ENCODE results near the gene TFDP2.
A peak's percentile ranks its signal among the peaks of the same experiment; 100 is the strongest.
"Not testable (repeated sequence)": the region's sequence is repeated elsewhere in the genome, so short reads cannot be mapped to it uniquely, and the experiment has no call there.

Gene TFDP2

GRCh38 chr3:142148792-142149672, at the start of gene TFDP2:
Gene TFDP2, minus strand, starts transcription at chr3:142149544. Its CDS starts 47,795 bp downstream, at chr3:142101749.
- peak; percentile 91 for DNase-seq

- DNase-seq: no peak
Observed at GRCh38 chr3:142188846-142189245, 39.5 kb upstream of the TFDP2 start.

GRCh38 chr3:142180761-142181362, 31.5 kb upstream of the TFDP2 start:
- DNase-seq: no peak

- DNase-seq: no peak
Observed at GRCh38 chr3:142175478-142175877, 26.1 kb upstream of the TFDP2 start.

- no peak for DNase-seq
Observed at GRCh38 chr3:142174559-142174958, 25.2 kb upstream of the TFDP2 start.

- DNase-seq: no peak
Observed at GRCh38 chr3:142168514-142168913, 19.2 kb upstream of the TFDP2 start.

- DNase-seq: no peak
Observed at GRCh38 chr3:142165194-142165593, 15.8 kb upstream of the TFDP2 start.

- no peak for DNase-seq
Observed at GRCh38 chr3:142159083-142159740, 9.9 kb upstream of the TFDP2 start.

GRCh38 chr3:142154186-142154585, 4.8 kb upstream of the TFDP2 start:
- DNase-seq: no peak

GRCh38 chr3:142152384-142152783, 3.0 kb upstream of the TFDP2 start:
- DNase-seq: no peak

GRCh38 chr3:142151828-142152227, 2.5 kb upstream of the TFDP2 start:
- no peak for DNase-seq

GRCh38 chr3:142151240-142151639, 1.9 kb upstream of the TFDP2 start:
- DNase-seq: no peak

GRCh38 chr3:142150271-142150670, 927 bp upstream of the TFDP2 start:
- DNase-seq: no peak

GRCh38 chr3:142149673-142149992, 289 bp upstream of the TFDP2 start:
- DNase-seq: no peak

- no peak for DNase-seq
Observed at GRCh38 chr3:142148044-142148791, 1.1 kb downstream of the TFDP2 start.

- DNase-seq: not testable (repeated sequence)
Observed at GRCh38 chr3:142144587-142144986, 4.8 kb downstream of the TFDP2 start.

- not testable (repeated sequence) for DNase-seq
Observed at GRCh38 chr3:142140608-142141285, 8.6 kb downstream of the TFDP2 start.

- not testable (repeated sequence) for DNase-seq
Observed at GRCh38 chr3:142137089-142137488, 12.3 kb downstream of the TFDP2 start.

- DNase-seq: no peak
Observed at GRCh38 chr3:142134799-142135325, 14.5 kb downstream of the TFDP2 start.

GRCh38 chr3:142129516-142130171, 19.7 kb downstream of the TFDP2 start:
- DNase-seq: no peak

- no peak for DNase-seq
Observed at GRCh38 chr3:142127941-142128658, 21.2 kb downstream of the TFDP2 start.
